Esophagus squamous epithelium (tissue), 4 donors: ENCODE data around the gene SEMA4D.

Experiments used
- POLR2A ChIP-seq, 4 donors: fragments of 450-650 bp; IDR thresholded peaks; one replicate each; pipeline ENCODE4 v1.6.1; 2017; ENCODE audit warnings: antibody characterized with exemption in 4 of 4, mild to moderate bottlenecking in 4 of 4, moderate library complexity in 3 of 4
- TF ChIP-seq, protein P1 (sequence below), 6 experiments: fragments of 450-650 bp in 4 of 6; fragments of 200-600 bp in 2 of 6; sonication (generic) in 2 of 6; IDR thresholded peaks; one replicate each; pipeline ENCODE4 v1.5.1; 2016 to 2019; ENCODE audit warnings: antibody characterized with exemption in 6 of 6, mild to moderate bottlenecking in 4 of 6, moderate library complexity in 4 of 6

- TF ChIP-seq, protein P1, sequence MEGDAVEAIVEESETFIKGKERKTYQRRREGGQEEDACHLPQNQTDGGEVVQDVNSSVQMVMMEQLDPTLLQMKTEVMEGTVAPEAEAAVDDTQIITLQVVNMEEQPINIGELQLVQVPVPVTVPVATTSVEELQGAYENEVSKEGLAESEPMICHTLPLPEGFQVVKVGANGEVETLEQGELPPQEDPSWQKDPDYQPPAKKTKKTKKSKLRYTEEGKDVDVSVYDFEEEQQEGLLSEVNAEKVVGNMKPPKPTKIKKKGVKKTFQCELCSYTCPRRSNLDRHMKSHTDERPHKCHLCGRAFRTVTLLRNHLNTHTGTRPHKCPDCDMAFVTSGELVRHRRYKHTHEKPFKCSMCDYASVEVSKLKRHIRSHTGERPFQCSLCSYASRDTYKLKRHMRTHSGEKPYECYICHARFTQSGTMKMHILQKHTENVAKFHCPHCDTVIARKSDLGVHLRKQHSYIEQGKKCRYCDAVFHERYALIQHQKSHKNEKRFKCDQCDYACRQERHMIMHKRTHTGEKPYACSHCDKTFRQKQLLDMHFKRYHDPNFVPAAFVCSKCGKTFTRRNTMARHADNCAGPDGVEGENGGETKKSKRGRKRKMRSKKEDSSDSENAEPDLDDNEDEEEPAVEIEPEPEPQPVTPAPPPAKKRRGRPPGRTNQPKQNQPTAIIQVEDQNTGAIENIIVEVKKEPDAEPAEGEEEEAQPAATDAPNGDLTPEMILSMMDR (IDR thresholded peaks at IDR 0.05): no peak
- no peak for TF ChIP-seq POLR2A (IDR thresholded peaks at IDR 0.05)
These were observed 27.1 kb upstream of the SEMA4D start for GRCh38 chr9:89524963-89525362.
